SK-N-SH (cell line): ENCODE measurements around the gene PALLD. TPM values are rescaled to one million over a fixed set of nuclear protein-coding genes. Genes with fewer than 3 reads are reported as not detected.

ENCODE experiments used
- CTCF ChIA-PET: fragments of 300-600, 350-600 bp; formaldehyde crosslinking; extraction: SDS; loops from one replicate; lab custom pipeline; 2021; lab: Yijun Ruan, JAX
- POLR2A ChIA-PET: fragments of 350-600 bp; sonication (Branson Sonifier 250); formaldehyde crosslinking; extraction: SDS; loops from one replicate; lab custom pipeline; 2020; ENCODE audit warnings: antibody characterized with exemption, inconsistent platforms; lab: Yijun Ruan, JAX
- DNase-seq: peaks from one replicate; pipeline ENCODE4 v3.0.0; 2012
- H2AFZ ChIP-seq: fragments of 200-600 bp; sonication (generic); 2 replicates; pipeline ENCODE4 v1.8.1; 2016; ENCODE audit warnings: antibody characterized with exemption, mild to moderate bottlenecking, low read depth
- H3F3A ChIP-seq: fragments of 200-600 bp; sonication (generic); replicated peaks from 2 replicates; pipeline ENCODE3; 2016; ENCODE audit warnings: antibody characterized with exemption, mild to moderate bottlenecking; ENCODE audit not compliant: insufficient read depth
- H3K27ac ChIP-seq, 2 experiments: fragments of 200-500 bp in 1 of 2; fragments of 200-600 bp in 1 of 2; sonication (Bioruptor generic) in 1 of 2; sonication (generic), shearing (Covaris generic) in 1 of 2; 2 replicates each; pipeline versions ENCODE4 v1.5.1 to v1.6.1; 2014 to 2016; ENCODE audit warnings: low read depth in 2 of 2, inconsistent platforms in 1 of 2, low read length in 1 of 2, mild to moderate bottlenecking in 1 of 2, mixed read lengths in 1 of 2
- H3K27me3 ChIP-seq: fragments of 200-600 bp; sonication (generic), shearing (Covaris generic); 2 replicates; pipeline ENCODE4 v1.6.1; 2016; ENCODE audit warnings: mixed run types; ENCODE audit not compliant: insufficient read depth
- H3K36me3 ChIP-seq, 2 experiments: fragments of 200-500 bp in 1 of 2; fragments of 200-600 bp in 1 of 2; sonication (Bioruptor generic) in 1 of 2; sonication (generic) in 1 of 2; replicated peaks in 1 of 2; 2 replicates each; pipeline versions ENCODE3 to v1.5.1; 2014 to 2016; ENCODE audit warnings: low read length in 1 of 2, mild to moderate bottlenecking in 1 of 2; ENCODE audit not compliant: insufficient read depth in 2 of 2, control insufficient read depth in 1 of 2
- H3K4me1 ChIP-seq, 2 experiments: fragments of 200-500 bp in 1 of 2; fragments of 200-600 bp in 1 of 2; sonication (Bioruptor generic) in 1 of 2; sonication (generic), shearing (Covaris generic) in 1 of 2; 2 replicates each; pipeline versions ENCODE4 v1.5.1 to v1.6.1; 2014 to 2016; ENCODE audit warnings: low read depth in 1 of 2, low read length in 1 of 2, mixed run types in 1 of 2; ENCODE audit not compliant: insufficient read depth in 2 of 2, control insufficient read depth in 1 of 2
- H3K4me2 ChIP-seq: fragments of 200-600 bp; sonication (generic), shearing (Covaris generic); 2 replicates; pipeline ENCODE4 v1.6.1; 2017; ENCODE audit warnings: mixed run types
- H3K4me3 ChIP-seq, 2 experiments: fragments of 200-500 bp in 1 of 2; fragments of 200-600 bp in 1 of 2; sonication (Bioruptor generic) in 1 of 2; sonication (generic), shearing (Covaris generic) in 1 of 2; 2 replicates each; pipeline versions ENCODE4 v1.5.1 to v1.8.1; 2014 to 2016; ENCODE audit warnings: low read depth in 2 of 2, inconsistent platforms in 1 of 2, low read length in 1 of 2, mild to moderate bottlenecking in 1 of 2, mixed read lengths in 1 of 2, moderate library complexity in 1 of 2
- H3K79me2 ChIP-seq: fragments of 200-600 bp; sonication (generic); 2 replicates; pipeline ENCODE4 v1.8.1; 2017; ENCODE audit warnings: mild to moderate bottlenecking; ENCODE audit not compliant: insufficient read depth
- H3K9ac ChIP-seq: fragments of 200-600 bp; sonication (generic); 2 replicates; pipeline ENCODE4 v1.6.1; 2017; ENCODE audit warnings: mixed run types
- H3K9me2 ChIP-seq: fragments of 200-600 bp; sonication (generic); 2 replicates; pipeline ENCODE4 v1.6.1; 2017; ENCODE audit warnings: mixed run types
- H3K9me3 ChIP-seq: fragments of 200-600 bp; sonication (generic); 2 replicates; pipeline ENCODE4 v1.6.1; 2017; ENCODE audit warnings: mixed run types, mild to moderate bottlenecking, moderate library complexity
- H4K20me1 ChIP-seq: fragments of 200-600 bp; sonication (generic); 2 replicates; pipeline ENCODE4 v1.6.1; 2017; ENCODE audit warnings: mild to moderate bottlenecking, mixed run types; ENCODE audit not compliant: insufficient read depth
- CHD2 ChIP-seq: fragments of 150-350 bp; IDR thresholded peaks from 2 replicates; pipeline ENCODE4 v1.6.1; 2018; ENCODE audit warnings: low read length; ENCODE audit not compliant: partially characterized antibody
- CTCF ChIP-seq: fragments of 200-600 bp; sonication (generic); IDR thresholded peaks from 2 replicates; pipeline ENCODE4 v1.6.1; 2017; ENCODE audit warnings: antibody characterized with exemption, mild to moderate bottlenecking, moderate library complexity
- ELF1 ChIP-seq: IDR thresholded peaks from 2 replicates; pipeline ENCODE4 v1.4.0; 2012
- EP300 ChIP-seq, 2 experiments: IDR thresholded peaks; 2 replicates each; pipeline versions ENCODE4 v1.4.0 to v1.6.1; 2012; ENCODE audit warnings: borderline replicate concordance in 1 of 2, low read depth in 1 of 2, low read length in 1 of 2
- EZH2phosphoT487 ChIP-seq: fragments of 200-600 bp; sonication (generic); IDR thresholded peaks from 2 replicates; pipeline ENCODE4 v1.6.1; 2017; ENCODE audit warnings: low read depth, mixed run types, mild to moderate bottlenecking, antibody characterized with exemption, moderate library complexity, borderline replicate concordance
- FOXJ3 ChIP-seq: sonication (generic); formaldehyde crosslinking; IDR thresholded peaks from 2 replicates; pipeline ENCODE4 v1.5.1; 2020; ENCODE audit warnings: mild to moderate bottlenecking, missing genetic modification reagents
- FOXM1 ChIP-seq: IDR thresholded peaks from 2 replicates; pipeline ENCODE4 v1.4.0; 2012; ENCODE audit warnings: low read depth, mild to moderate bottlenecking
- GABPA ChIP-seq: IDR thresholded peaks from 2 replicates; pipeline ENCODE4 v1.4.0; 2012; ENCODE audit warnings: low read depth, mild to moderate bottlenecking
- GATA2 ChIP-seq: sonication (generic); formaldehyde crosslinking; IDR thresholded peaks from 2 replicates; pipeline ENCODE4 v1.5.0; 2020; ENCODE audit warnings: mild to moderate bottlenecking, missing genetic modification reagents
- IRF3 ChIP-seq: fragments of 150-350 bp; IDR thresholded peaks from 2 replicates; pipeline ENCODE4 v1.6.1; 2016; ENCODE audit warnings: mild to moderate bottlenecking, low read depth, low read length
- JUND ChIP-seq: IDR thresholded peaks from 2 replicates; pipeline ENCODE4 v1.4.0; 2012
- MEF2A ChIP-seq: IDR thresholded peaks from 2 replicates; pipeline ENCODE4 v1.4.0; 2012; ENCODE audit warnings: low read depth, borderline replicate concordance
- MXI1 ChIP-seq: IDR thresholded peaks from 2 replicates; pipeline ENCODE4 v1.6.1; 2012; ENCODE audit warnings: mild to moderate bottlenecking, low read depth, low read length, improper control_type of control experiment
- NFIC ChIP-seq: IDR thresholded peaks from 2 replicates; pipeline ENCODE4 v1.4.0; 2012; ENCODE audit warnings: borderline replicate concordance
- NRF1 ChIP-seq: IDR thresholded peaks from 2 replicates; pipeline ENCODE4 v1.6.1; 2012; ENCODE audit warnings: low read depth, mild to moderate bottlenecking, low read length
- PBX3 ChIP-seq: IDR thresholded peaks from 2 replicates; pipeline ENCODE4; 2012
- RAD21 ChIP-seq: IDR thresholded peaks from 2 replicates; pipeline ENCODE4 v1.6.1; 2012; ENCODE audit warnings: mild to moderate bottlenecking, low read length
- RCOR1 ChIP-seq: fragments of 150-350 bp; IDR thresholded peaks from 2 replicates; pipeline ENCODE4 v1.6.1; 2017; ENCODE audit warnings: antibody characterized with exemption, low read length
- REST ChIP-seq: IDR thresholded peaks from 2 replicates; pipeline ENCODE4 v1.6.1; 2012; ENCODE audit warnings: mild to moderate bottlenecking, low read depth, low read length, moderate library complexity
- RFX5 ChIP-seq: IDR thresholded peaks from 2 replicates; pipeline ENCODE4 v1.6.1; 2012; ENCODE audit warnings: mild to moderate bottlenecking, improper control_type of control experiment, low read length
- SIN3A ChIP-seq: IDR thresholded peaks from 2 replicates; pipeline ENCODE4 v1.6.1; 2012; ENCODE audit warnings: low read depth, mild to moderate bottlenecking, low read length, moderate library complexity, borderline replicate concordance
- TEAD4 ChIP-seq: IDR thresholded peaks from 2 replicates; pipeline ENCODE4 v1.4.0; 2012; ENCODE audit warnings: mild to moderate bottlenecking, borderline replicate concordance; ENCODE audit not compliant: insufficient read depth
- USF2 ChIP-seq: fragments of 150-350 bp; IDR thresholded peaks from 2 replicates; pipeline ENCODE4 v1.6.1; 2017; ENCODE audit warnings: antibody characterized with exemption, low read length, low read depth, borderline replicate concordance
- ZBTB33 ChIP-seq: IDR thresholded peaks from 2 replicates; pipeline ENCODE4 v1.4.0; 2012; ENCODE audit warnings: low read depth, borderline replicate concordance
- polyA plus RNA-seq, 3 experiments: library from polyadenylated mRNA; depleted of rRNA; stranded (reverse); fragments of >200 nt; gene quantifications; 2 replicates each; pipeline ENCODE4 v1.2.3, GENCODE V29; 2012

Gene PALLD
- polyA plus RNA-seq, 1 of the 3 experiments (the other 2 are of a cell fraction) = 33.0 TPM

- Histone ChIP-seq H3K9me3 (no peaks in the 10 kb centered on the region), H3K27me3 (no peaks in the 10 kb centered on the region), H3K4me2 (peak overlapping the region; percentile 29), H3K9me2 (no peaks in the 10 kb centered on the region), H4K20me1 (no peaks in the 10 kb centered on the region), H2AFZ (no peak overlapping the region), H3F3A (peaks cover 45% of the 10 kb centered on the region), H3K9ac (peak overlapping the region; percentile 19; the same call in 1 of the 2 replicates), H3K4me3 (no peak overlapping the region), H3K36me3 (no peaks in the 10 kb centered on the region), H3K79me2 (no peaks in the 10 kb centered on the region), H3K4me1 (peaks cover 0 to 36% of the 10 kb centered on the region in 2 experiments; a peak in 3 of 4 replicates), H3K27ac (peak overlapping the region in 1 of 2 experiments; percentile 49; a peak in 2 of 4 replicates)
- no peak for DNase-seq
- CTCF ChIA-PET = interaction anchor here (1.2 kb wide), 2 partner anchors 33 to 392 kb away, joined by 3 read pairs; no protein-coding TSS in a partner anchor
- POLR2A ChIA-PET = no interaction called here
- no peak for TF ChIP-seq ZBTB33
- TF ChIP-seq GATA2 (CRISPR knock-in tag) = no peak
- no peak for TF ChIP-seq USF2
- TF ChIP-seq PBX3 = peak; percentile 21; the same call in 1 of the 2 replicates
- no peak for TF ChIP-seq NFIC
- no peak for TF ChIP-seq MEF2A
- TF ChIP-seq JUND = no peak
- TF ChIP-seq GABPA = no peak
- TF ChIP-seq TEAD4 = 0 out of 2 replicates have a peak, but pooled peaks have one; percentile 7
- no peak for TF ChIP-seq REST
- no peak for TF ChIP-seq RFX5
- no peak for TF ChIP-seq MXI1
- TF ChIP-seq EZH2phosphoT487 = no peak
- no peak for TF ChIP-seq FOXM1
- no peak for TF ChIP-seq CHD2
- TF ChIP-seq SIN3A = no peak
- no peak for TF ChIP-seq RCOR1
- TF ChIP-seq RAD21 = no peak
- TF ChIP-seq FOXJ3 = no peak
- no peak for TF ChIP-seq ELF1
- TF ChIP-seq IRF3 = no peak
- TF ChIP-seq EP300 (IDR thresholded peaks at IDR 0.05; ENCODE audit: borderline replicate concordance in 1 of 2, low read depth in 1 of 2, low read length in 1 of 2) = 0 out of 4 replicates have a peak, but pooled peaks of 1 of the 2 experiments have one; percentile 7
- no peak for TF ChIP-seq CTCF
- TF ChIP-seq NRF1 = no peak
Measured at GRCh38 chr4:168619266-168619631, 122.4 kb downstream of the PALLD start.
